OCI-LY1 (cell line): ENCODE data around the gene IFNE.
A peak's percentile ranks its signal among the peaks of the same experiment; 100 is the strongest.

Source experiments
- H2AFZ ChIP-seq: fragments of 200-600 bp; sonication (generic), shearing (Covaris generic); 2 replicates; pipeline ENCODE4 v1.6.0; 2014; ENCODE audit warnings: antibody characterized with exemption, mild to moderate bottlenecking, low read length
- H3F3A ChIP-seq: fragments of 200-600 bp; sonication (generic), shearing (Covaris generic); 2 replicates; pipeline ENCODE4 v1.6.0; 2014; ENCODE audit warnings: mild to moderate bottlenecking, antibody characterized with exemption, low read length, moderate library complexity; ENCODE audit not compliant: insufficient read depth
- H3K27ac ChIP-seq: fragments of 200-600 bp; sonication (generic); 2 replicates; pipeline ENCODE4 v1.5.1; 2014; ENCODE audit warnings: low read length, mixed run types, mild to moderate bottlenecking, low read depth; ENCODE audit not compliant: poor library complexity, severe bottlenecking
- H3K27me3 ChIP-seq: fragments of 200-600 bp; sonication (generic); 2 replicates; pipeline ENCODE4 v1.6.0; 2014; ENCODE audit warnings: antibody characterized with exemption, mild to moderate bottlenecking, low read length, moderate library complexity; ENCODE audit not compliant: insufficient read depth
- H3K36me3 ChIP-seq: fragments of 200-600 bp; sonication (generic); 2 replicates; pipeline ENCODE4 v1.6.1; 2014; ENCODE audit warnings: mild to moderate bottlenecking, antibody characterized with exemption, low read length, moderate library complexity, mixed read lengths; ENCODE audit not compliant: insufficient read depth
- H3K4me1 ChIP-seq: fragments of 200-600 bp; sonication (generic); 2 replicates; pipeline ENCODE4 v1.5.1; 2014; ENCODE audit warnings: mild to moderate bottlenecking, low read length, moderate library complexity; ENCODE audit not compliant: insufficient read depth, severe bottlenecking
- H3K4me2 ChIP-seq: fragments of 200-600 bp; sonication (generic), shearing (Covaris generic); 2 replicates; pipeline ENCODE4 v1.6.1; 2014; ENCODE audit warnings: low read length
- H3K4me3 ChIP-seq: fragments of 200-600 bp; sonication (generic); 2 replicates; pipeline ENCODE4 v1.5.1; 2014; ENCODE audit warnings: low read length, low read depth, mild to moderate bottlenecking, mixed read lengths; ENCODE audit not compliant: poor library complexity, severe bottlenecking
- H3K79me2 ChIP-seq: fragments of 200-600 bp; shearing (Covaris generic); 2 replicates; pipeline ENCODE4 v1.6.1; 2016; ENCODE audit warnings: mixed run types, low read length, mixed read lengths; ENCODE audit not compliant: insufficient read depth
- H3K9ac ChIP-seq: fragments of 200-600 bp; sonication (generic), shearing (Covaris generic); 2 replicates; pipeline ENCODE4 v1.6.1; 2014; ENCODE audit warnings: mild to moderate bottlenecking, low read length, mixed read lengths
- H3K9me2 ChIP-seq: fragments of 200-600 bp; sonication (generic), shearing (Covaris generic); 2 replicates; pipeline ENCODE4 v1.6.1; 2014; ENCODE audit warnings: low read depth, mild to moderate bottlenecking, low read length, mixed read lengths
- H3K9me3 ChIP-seq: fragments of 200-600 bp; shearing (Covaris generic); 2 replicates; pipeline ENCODE4 v1.6.1; 2014; ENCODE audit warnings: low read length, mixed read lengths
- H4K20me1 ChIP-seq: fragments of 200-600 bp; sonication (generic), shearing (Covaris generic); 2 replicates; pipeline ENCODE4 v1.6.0; 2016; ENCODE audit warnings: mild to moderate bottlenecking, low read length; ENCODE audit not compliant: insufficient read depth
- EZH2 ChIP-seq: fragments of 200-600 bp; sonication (generic), shearing (Covaris generic); IDR thresholded peaks from 2 replicates; pipeline ENCODE4 v1.8.0; 2017; ENCODE audit warnings: borderline replicate concordance, mixed run types, mild to moderate bottlenecking, antibody characterized with exemption, low read length, moderate library complexity, mixed read lengths
- TF ChIP-seq, protein P1 (sequence below): fragments of 200-600 bp; sonication (generic), shearing (Covaris generic); IDR thresholded peaks from 2 replicates; pipeline ENCODE4 v1.5.1; 2017; ENCODE audit warnings: mild to moderate bottlenecking, antibody characterized with exemption, low read length, moderate library complexity, mixed read lengths

The IFNE gene

DNA sequence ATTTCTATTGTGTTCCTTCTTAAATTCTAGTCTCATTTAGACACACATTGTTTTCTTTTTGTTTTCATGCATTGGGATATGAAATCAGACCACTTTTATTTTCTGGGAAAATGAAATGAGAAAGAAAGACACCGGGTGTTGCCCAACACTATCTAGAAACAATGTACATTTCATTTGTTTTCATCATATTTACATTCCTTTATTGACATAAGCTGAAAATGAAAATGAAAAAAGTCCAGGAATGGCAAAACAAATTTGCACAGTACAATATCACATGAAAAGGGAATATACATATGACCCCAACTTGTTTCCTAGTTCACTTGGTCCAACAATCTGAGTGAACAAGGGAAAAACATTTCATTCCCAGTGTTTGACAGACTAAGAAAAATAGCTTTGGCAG lies 20.7 kb downstream of the IFNE start:
- H3K79me2 ChIP-seq = no peaks in the 10 kb centered on the region
- H3F3A ChIP-seq = no peaks in the 10 kb centered on the region
- no peaks in the 10 kb centered on the region for H4K20me1 ChIP-seq
- H3K9ac ChIP-seq = no peak overlapping the region
- no peak overlapping the region for H3K4me2 ChIP-seq
- H3K4me1 ChIP-seq = no peaks in the 10 kb centered on the region
- H3K4me3 ChIP-seq = no peak overlapping the region
- H3K27ac ChIP-seq = no peak overlapping the region
- no peaks in the 10 kb centered on the region for H3K9me2 ChIP-seq
- no peaks in the 10 kb centered on the region for H3K27me3 ChIP-seq
- no peak for TF ChIP-seq EZH2
- TF ChIP-seq, protein P1, sequence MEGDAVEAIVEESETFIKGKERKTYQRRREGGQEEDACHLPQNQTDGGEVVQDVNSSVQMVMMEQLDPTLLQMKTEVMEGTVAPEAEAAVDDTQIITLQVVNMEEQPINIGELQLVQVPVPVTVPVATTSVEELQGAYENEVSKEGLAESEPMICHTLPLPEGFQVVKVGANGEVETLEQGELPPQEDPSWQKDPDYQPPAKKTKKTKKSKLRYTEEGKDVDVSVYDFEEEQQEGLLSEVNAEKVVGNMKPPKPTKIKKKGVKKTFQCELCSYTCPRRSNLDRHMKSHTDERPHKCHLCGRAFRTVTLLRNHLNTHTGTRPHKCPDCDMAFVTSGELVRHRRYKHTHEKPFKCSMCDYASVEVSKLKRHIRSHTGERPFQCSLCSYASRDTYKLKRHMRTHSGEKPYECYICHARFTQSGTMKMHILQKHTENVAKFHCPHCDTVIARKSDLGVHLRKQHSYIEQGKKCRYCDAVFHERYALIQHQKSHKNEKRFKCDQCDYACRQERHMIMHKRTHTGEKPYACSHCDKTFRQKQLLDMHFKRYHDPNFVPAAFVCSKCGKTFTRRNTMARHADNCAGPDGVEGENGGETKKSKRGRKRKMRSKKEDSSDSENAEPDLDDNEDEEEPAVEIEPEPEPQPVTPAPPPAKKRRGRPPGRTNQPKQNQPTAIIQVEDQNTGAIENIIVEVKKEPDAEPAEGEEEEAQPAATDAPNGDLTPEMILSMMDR = no peak
- H3K9me3 ChIP-seq = no peaks in the 10 kb centered on the region
- H3K36me3 ChIP-seq = no peaks in the 10 kb centered on the region
- no peak overlapping the region for H2AFZ ChIP-seq

DNA sequence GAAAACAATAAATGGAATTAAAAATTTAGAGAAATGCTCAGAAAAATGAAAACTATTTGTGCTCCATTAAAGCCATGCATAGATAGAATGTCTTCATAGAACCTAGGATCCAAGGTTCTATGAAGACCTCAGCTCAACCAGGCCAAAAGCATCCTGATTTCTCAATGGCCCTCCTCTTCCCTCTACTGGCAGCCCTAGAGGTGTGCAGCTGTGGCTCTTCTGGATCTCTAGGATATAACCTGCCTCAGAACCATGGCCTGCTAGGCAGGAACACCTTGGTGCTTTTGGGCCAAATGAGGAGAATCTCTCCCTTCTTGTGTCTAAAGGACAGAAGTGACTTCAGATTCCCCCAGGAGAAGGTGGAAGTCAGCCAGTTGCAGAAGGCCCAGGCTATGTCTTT lies 26.8 kb downstream of the IFNE start:
- H3K79me2 ChIP-seq = no peaks in the 10 kb centered on the region
- no peaks in the 10 kb centered on the region for H3K9me3 ChIP-seq
- H3K9ac ChIP-seq = no peak overlapping the region
- H3K9me2 ChIP-seq = no peaks in the 10 kb centered on the region
- no peak overlapping the region for H2AFZ ChIP-seq
- H3F3A ChIP-seq = no peaks in the 10 kb centered on the region
- no peaks in the 10 kb centered on the region for H3K27me3 ChIP-seq
- no peaks in the 10 kb centered on the region for H4K20me1 ChIP-seq
- H3K27ac ChIP-seq = no peak overlapping the region
- H3K4me1 ChIP-seq = no peaks in the 10 kb centered on the region
- TF ChIP-seq, protein P1 = peak; percentile 49
- TF ChIP-seq EZH2 = no peak
- no peaks in the 10 kb centered on the region for H3K36me3 ChIP-seq
- no peak overlapping the region for H3K4me3 ChIP-seq
- no peak overlapping the region for H3K4me2 ChIP-seq

DNA sequence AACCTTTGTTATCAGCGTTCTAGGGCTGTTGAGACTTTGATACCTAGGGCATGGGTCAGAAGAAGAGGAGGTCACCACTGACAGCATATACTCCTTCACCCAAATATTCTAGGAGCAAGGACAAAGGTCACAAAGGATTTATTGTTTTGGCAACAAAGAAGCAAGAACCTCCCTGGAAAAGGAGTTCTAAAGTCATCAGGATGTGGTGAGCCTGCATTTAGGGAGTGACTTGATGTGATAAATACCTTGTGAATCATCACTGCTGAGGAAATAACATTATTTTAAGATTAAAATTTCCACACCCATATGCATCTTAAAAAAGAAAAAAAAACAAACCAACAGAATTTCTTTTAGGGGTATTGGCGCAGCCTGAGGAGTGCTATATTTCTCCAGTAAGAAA lies 28.0 kb downstream of the IFNE start:
- Histone ChIP-seq H3K79me2 (no peaks in the 10 kb centered on the region), H3K4me3 (no peak overlapping the region), H3K4me2 (no peak overlapping the region), H3K27me3 (no peaks in the 10 kb centered on the region), H3F3A (no peaks in the 10 kb centered on the region), H3K9me3 (no peaks in the 10 kb centered on the region), H3K9ac (no peak overlapping the region), H3K4me1 (no peaks in the 10 kb centered on the region), H3K36me3 (no peaks in the 10 kb centered on the region), H4K20me1 (no peaks in the 10 kb centered on the region), H3K27ac (no peak overlapping the region), H2AFZ (no peak overlapping the region), H3K9me2 (no peaks in the 10 kb centered on the region)
- no peak for TF ChIP-seq EZH2
- TF ChIP-seq, protein P1 = no peak
